ENCODE measurements around the gene SH3BGRL3.

GRCh38 chr1:26306290-26307229, 26.7 kb downstream of the SH3BGRL3 start, which contains the start of gene UBXN11:
- TF ChIP-seq EP300 (IDR thresholded peaks at IDR 0.05) (no peak), CTCF (IDR thresholded peaks at IDR 0.05) (no peak), POLR2A (IDR thresholded peaks at IDR 0.05) (no peak)
